ENCODE results near the gene LRP8. TPM values are rescaled to one million over a fixed set of nuclear protein-coding genes. Genes with fewer than 3 reads are reported as not detected.

LRP8 gene
- total RNA-seq, 1 donor from 2014 or later, result 12.8 TPM

DNA sequence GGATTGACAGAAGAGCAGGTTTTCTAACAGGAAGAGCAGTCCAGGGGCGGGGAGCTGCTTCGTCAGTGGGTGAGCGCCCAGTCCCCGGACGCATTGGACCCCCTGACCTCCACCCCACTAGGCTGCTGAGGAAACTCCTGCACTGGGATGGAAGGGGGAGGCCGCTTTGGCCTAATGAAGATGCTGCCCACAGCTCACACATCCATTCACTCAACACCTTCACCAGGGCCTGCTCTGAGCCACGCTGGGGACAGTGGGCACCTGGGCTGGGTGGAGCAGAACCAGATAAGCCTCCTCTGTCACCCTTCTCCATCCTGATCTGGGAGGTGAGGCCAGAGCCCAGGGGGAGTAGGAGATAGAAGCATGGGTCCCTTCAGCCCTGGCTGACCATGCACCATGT lies 13.3 kb downstream of the LRP8 start:
- no peak for FAIRE-seq

GRCh38 chr1:53314096-53314495 lies 13.8 kb downstream of the LRP8 start:
- H3K27ac ChIP-seq (ENCODE audit: low read depth, low read length), result no peak overlapping the region
- H3K9me3 Mint-ChIP-seq (ENCODE audit: unreplicated experiment), result no peaks in the 10 kb centered on the region
- no peak overlapping the region for H3K27ac Mint-ChIP-seq (ENCODE audit: unreplicated experiment)

More for the DNA sequence above, 13.3 kb downstream of the LRP8 start:
- H3K4me1 ChIP-seq (ENCODE audit: insufficient read depth, low read length), result no peaks in the 10 kb centered on the region
- peaks cover 78% of the 10 kb centered on the region for H4K20me1 ChIP-seq (ENCODE audit: insufficient read depth, low read length)
- no peaks in the 10 kb centered on the region for H3K79me2 ChIP-seq (ENCODE audit: insufficient read depth, low read length)
- no peak overlapping the region for H2AFZ ChIP-seq (ENCODE audit: low read depth, low read length)
- Mint-ChIP-seq H3K27me3 (ENCODE audit: low read depth, unreplicated experiment) (peaks cover 2% of the 10 kb centered on the region), H3K27ac (ENCODE audit: unreplicated experiment) (no peak overlapping the region), H3K9me3 (ENCODE audit: unreplicated experiment) (no peaks in the 10 kb centered on the region), H3K36me3 (ENCODE audit: low read depth, unreplicated experiment) (peaks cover 10% of the 10 kb centered on the region), H3K4me3 (ENCODE audit: unreplicated experiment) (no peak overlapping the region), H3K4me1 (ENCODE audit: low read depth, unreplicated experiment) (peaks cover 7% of the 10 kb centered on the region)
- H3K27ac ChIP-seq (ENCODE audit: low read depth, low read length), result no peak overlapping the region
- TF ChIP-seq EZH2 (IDR thresholded peaks at IDR 0.05; ENCODE audit: insufficient read depth, low read length), result no peak
- TF ChIP-seq CTCF (IDR thresholded peaks at IDR 0.05; ENCODE audit: insufficient read depth, low read depth, low read length), result no peak
- no peak overlapping the region for H3K4me3 ChIP-seq (ENCODE audit: insufficient read depth, low read depth, low read length)
- H3K36me3 ChIP-seq (ENCODE audit: insufficient read depth, low read length), result no peaks in the 10 kb centered on the region
- no peak overlapping the region for H3K9ac ChIP-seq (ENCODE audit: low read length)
- DNase-seq (ENCODE audit: low read depth), result no peak
- H3K4me2 ChIP-seq (ENCODE audit: low read length), result no peak overlapping the region
- H3K9me3 ChIP-seq (ENCODE audit: insufficient read depth, low read depth, low read length), result no peaks in the 10 kb centered on the region
- H3K27me3 ChIP-seq (ENCODE audit: insufficient read depth, low read length), result no peaks in the 10 kb centered on the region

More at GRCh38 chr1:53314096-53314495, 13.8 kb downstream of the LRP8 start:
- Mint-ChIP-seq H3K4me1 (ENCODE audit: low read depth, unreplicated experiment) (peaks cover 7% of the 10 kb centered on the region), H3K36me3 (ENCODE audit: low read depth, unreplicated experiment) (peaks cover 12% of the 10 kb centered on the region), H3K27me3 (ENCODE audit: low read depth, unreplicated experiment) (peaks cover 2% of the 10 kb centered on the region), H3K4me3 (ENCODE audit: unreplicated experiment) (no peak overlapping the region)
- no peak overlapping the region for H3K9ac ChIP-seq (ENCODE audit: low read length)
- no peaks in the 10 kb centered on the region for H3K36me3 ChIP-seq (ENCODE audit: insufficient read depth, low read length)
- FAIRE-seq (no peak), DNase-seq (ENCODE audit: low read depth) (no peak)
- peaks cover 78% of the 10 kb centered on the region for H4K20me1 ChIP-seq (ENCODE audit: insufficient read depth, low read length)
- H3K9me3 ChIP-seq (ENCODE audit: insufficient read depth, low read depth, low read length), result no peaks in the 10 kb centered on the region
- no peak for TF ChIP-seq EZH2 (IDR thresholded peaks at IDR 0.05; ENCODE audit: insufficient read depth, low read length)
- TF ChIP-seq CTCF (IDR thresholded peaks at IDR 0.05; ENCODE audit: insufficient read depth, low read depth, low read length), result no peak
- H3K4me3 ChIP-seq (ENCODE audit: insufficient read depth, low read depth, low read length), result no peak overlapping the region
- H3K79me2 ChIP-seq (ENCODE audit: insufficient read depth, low read length), result no peaks in the 10 kb centered on the region
- no peak overlapping the region for H2AFZ ChIP-seq (ENCODE audit: low read depth, low read length)
- no peak overlapping the region for H3K4me2 ChIP-seq (ENCODE audit: low read length)
- H3K27me3 ChIP-seq (ENCODE audit: insufficient read depth, low read length), result no peaks in the 10 kb centered on the region
- no peaks in the 10 kb centered on the region for H3K4me1 ChIP-seq (ENCODE audit: insufficient read depth, low read length)

Measured in astrocyte (in vitro differentiated cells and primary cell).